NCI-H82 treated with DMSO at 0.1 percent for 48 hours (cell line): ENCODE measurements around the gene NTM.

Experiments used
- DNase-seq: peaks from one replicate; lab custom pipeline; 2025; ENCODE audit not compliant: unreplicated experiment; lab: John Stamatoyannopoulos, UW

The NTM gene

GRCh38 chr11:131850507-131850906 is 480.1 kb downstream of the NTM start:
- DNase-seq, result no peak

- no peak for DNase-seq
These were observed 481.7 kb downstream of the NTM start for GRCh38 chr11:131851964-131852755.

- no peak for DNase-seq
These were observed 482.3 kb downstream of the NTM start for GRCh38 chr11:131852757-131853156.

- DNase-seq, result no peak
These were observed 484.0 kb downstream of the NTM start for GRCh38 chr11:131854391-131854790.

- DNase-seq, result no peak
These were observed 484.9 kb downstream of the NTM start for GRCh38 chr11:131855320-131855719.

GRCh38 chr11:131857246-131857645 is 486.8 kb downstream of the NTM start:
- no peak for DNase-seq

- DNase-seq, result no peak
These were observed 488.1 kb downstream of the NTM start for GRCh38 chr11:131858505-131858904.

GRCh38 chr11:131859538-131860210 is 489.3 kb downstream of the NTM start:
- DNase-seq, result no peak

- DNase-seq, result no peak
These were observed 493.8 kb downstream of the NTM start for GRCh38 chr11:131864228-131864627.

- no peak for DNase-seq
These were observed 495.4 kb downstream of the NTM start for GRCh38 chr11:131865860-131866259.

GRCh38 chr11:131866535-131867400 is 496.4 kb downstream of the NTM start:
- no peak for DNase-seq

GRCh38 chr11:131867457-131868257 is 497.2 kb downstream of the NTM start:
- DNase-seq, result peak; percentile 9

- no peak for DNase-seq
These were observed 498.5 kb downstream of the NTM start for GRCh38 chr11:131868629-131869507.

GRCh38 chr11:131870305-131870704 is 499.9 kb downstream of the NTM start:
- DNase-seq, result no peak

- DNase-seq, result no peak
These were observed 500.6 kb downstream of the NTM start for GRCh38 chr11:131871006-131871405.

GRCh38 chr11:131874070-131874469 is 503.7 kb downstream of the NTM start:
- DNase-seq, result no peak

GRCh38 chr11:131875611-131876010 is 505.2 kb downstream of the NTM start:
- no peak for DNase-seq

- no peak for DNase-seq
These were observed 507.0 kb downstream of the NTM start for GRCh38 chr11:131877246-131877942.

- no peak for DNase-seq
These were observed 509.9 kb downstream of the NTM start for GRCh38 chr11:131880316-131880715.
